C4-2B (cell line): ENCODE results near the gene MBOAT2.
"Not testable (repeated sequence)": the region's sequence is repeated elsewhere in the genome, so short reads cannot be mapped to it uniquely, and the experiment has no call there.

Experiments
- H3K27ac ChIP-seq: fragments of 450-650 bp; 2 replicates; pipeline ENCODE4 v1.5.1; 2017
- ZFX ChIP-seq: fragments of 450-650 bp; IDR thresholded peaks from 2 replicates; pipeline ENCODE4 v1.6.1; 2017
- TF ChIP-seq, protein P1 (sequence below): fragments of 450-650 bp; conservative IDR thresholded peaks from 2 replicates; pipeline ENCODE4 v1.5.1; 2017; ENCODE audit warnings: mild to moderate bottlenecking

MBOAT2 gene

DNA sequence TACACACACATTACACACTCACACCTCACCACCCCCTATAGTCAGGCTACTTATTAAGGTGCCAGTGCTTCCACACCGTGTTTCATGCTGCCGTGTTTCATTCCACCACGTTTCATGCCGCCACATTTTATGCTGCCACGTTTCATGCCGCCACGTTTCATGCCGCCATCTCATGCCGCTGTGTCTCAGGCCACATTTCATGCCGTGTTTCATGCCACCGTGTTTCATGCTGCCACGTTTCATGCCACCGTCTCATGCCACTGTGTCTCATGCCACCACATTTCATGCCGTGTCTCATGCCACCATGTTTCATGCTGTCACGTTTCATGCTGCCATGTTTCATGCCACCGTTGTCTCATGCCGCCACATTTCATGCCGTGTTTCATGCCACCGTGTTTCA, 65.1 kb downstream of the MBOAT2 start:
- TF ChIP-seq, protein P1, sequence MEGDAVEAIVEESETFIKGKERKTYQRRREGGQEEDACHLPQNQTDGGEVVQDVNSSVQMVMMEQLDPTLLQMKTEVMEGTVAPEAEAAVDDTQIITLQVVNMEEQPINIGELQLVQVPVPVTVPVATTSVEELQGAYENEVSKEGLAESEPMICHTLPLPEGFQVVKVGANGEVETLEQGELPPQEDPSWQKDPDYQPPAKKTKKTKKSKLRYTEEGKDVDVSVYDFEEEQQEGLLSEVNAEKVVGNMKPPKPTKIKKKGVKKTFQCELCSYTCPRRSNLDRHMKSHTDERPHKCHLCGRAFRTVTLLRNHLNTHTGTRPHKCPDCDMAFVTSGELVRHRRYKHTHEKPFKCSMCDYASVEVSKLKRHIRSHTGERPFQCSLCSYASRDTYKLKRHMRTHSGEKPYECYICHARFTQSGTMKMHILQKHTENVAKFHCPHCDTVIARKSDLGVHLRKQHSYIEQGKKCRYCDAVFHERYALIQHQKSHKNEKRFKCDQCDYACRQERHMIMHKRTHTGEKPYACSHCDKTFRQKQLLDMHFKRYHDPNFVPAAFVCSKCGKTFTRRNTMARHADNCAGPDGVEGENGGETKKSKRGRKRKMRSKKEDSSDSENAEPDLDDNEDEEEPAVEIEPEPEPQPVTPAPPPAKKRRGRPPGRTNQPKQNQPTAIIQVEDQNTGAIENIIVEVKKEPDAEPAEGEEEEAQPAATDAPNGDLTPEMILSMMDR, result no peak
- no peak overlapping the region for H3K27ac ChIP-seq

DNA sequence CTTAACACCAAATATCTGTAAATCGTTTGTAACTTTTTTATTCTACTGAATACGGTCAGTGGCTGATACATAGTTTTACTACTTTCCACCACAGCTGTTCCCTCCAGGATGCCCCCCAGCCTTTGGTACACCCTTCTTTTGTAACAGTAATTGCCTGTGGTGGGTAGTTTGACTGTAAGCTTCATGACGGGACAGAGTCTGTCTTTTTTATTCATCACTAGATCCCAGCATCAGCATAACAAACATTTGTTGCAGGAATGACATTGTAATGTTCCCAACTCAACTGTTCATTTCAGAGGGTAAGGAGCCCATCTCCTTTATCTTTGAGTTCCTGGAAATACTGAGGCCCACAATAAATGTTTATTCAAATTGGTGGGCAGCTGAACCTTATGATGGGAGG, 67.5 kb downstream of the MBOAT2 start:
- no peak for TF ChIP-seq ZFX
- TF ChIP-seq, protein P1, result no peak
- H3K27ac ChIP-seq, result no peak overlapping the region

DNA sequence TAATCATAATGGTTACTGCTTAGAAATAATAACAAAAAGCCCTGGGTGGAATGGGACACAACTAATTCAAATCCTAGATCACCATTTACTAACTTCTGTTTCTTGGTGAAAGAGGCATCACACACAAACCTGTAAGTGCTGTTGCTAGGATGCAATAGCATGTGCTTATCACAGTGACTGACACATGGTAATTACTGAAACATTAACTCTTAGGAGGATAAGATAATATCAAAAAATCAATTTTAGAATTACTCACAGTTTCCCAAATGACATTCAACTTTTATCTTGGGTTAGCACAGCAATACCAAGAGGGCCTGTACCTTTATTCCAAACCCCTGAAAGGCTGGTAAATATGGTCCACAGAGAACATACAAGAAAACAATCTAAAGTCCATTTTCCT, 69.1 kb downstream of the MBOAT2 start:
- no peak for TF ChIP-seq ZFX
- TF ChIP-seq, protein P1, result no peak
- no peak overlapping the region for H3K27ac ChIP-seq

DNA sequence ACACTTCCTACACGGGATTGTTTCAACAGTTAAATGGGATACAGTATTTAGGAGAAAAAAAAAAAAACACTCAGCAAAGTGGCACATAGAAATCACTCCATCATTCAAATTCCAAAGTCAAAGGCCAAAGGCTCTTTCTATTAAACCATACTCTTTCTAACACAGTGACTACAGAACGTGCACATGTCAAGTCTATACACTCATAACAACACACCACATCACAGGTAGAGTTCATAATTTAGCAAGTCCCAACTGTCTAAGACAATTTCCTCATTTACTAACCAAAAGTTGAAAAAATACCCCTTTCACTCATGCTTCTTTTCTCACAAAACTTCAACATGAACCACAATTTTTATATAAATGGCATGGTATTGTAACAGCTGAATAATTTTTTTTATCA, 70.8 kb downstream of the MBOAT2 start:
- H3K27ac ChIP-seq, result no peak overlapping the region

DNA sequence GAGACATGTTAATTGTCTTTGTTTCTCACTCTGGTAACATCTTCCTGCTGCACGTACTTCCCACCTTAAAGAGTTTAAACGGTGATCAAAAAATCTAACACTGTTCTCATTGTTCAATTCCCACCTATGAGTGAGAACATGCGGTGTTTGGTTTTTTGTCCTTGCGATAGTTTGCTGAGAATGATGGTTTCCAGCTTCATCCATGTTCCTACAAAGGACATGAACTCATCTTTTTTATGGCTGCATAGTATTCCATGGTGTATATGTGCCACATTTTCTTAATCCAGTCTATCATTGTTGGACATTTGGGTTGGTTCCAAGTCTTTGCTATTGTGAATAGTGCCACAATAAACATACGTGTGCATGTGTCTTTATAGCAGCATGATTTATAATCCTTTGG, 73.3 kb downstream of the MBOAT2 start:
- H3K27ac ChIP-seq, result not testable (repeated sequence)

More for the DNA sequence above, 70.8 kb downstream of the MBOAT2 start:
- TF ChIP-seq, protein P1, result no peak
- TF ChIP-seq ZFX, result no peak

DNA sequence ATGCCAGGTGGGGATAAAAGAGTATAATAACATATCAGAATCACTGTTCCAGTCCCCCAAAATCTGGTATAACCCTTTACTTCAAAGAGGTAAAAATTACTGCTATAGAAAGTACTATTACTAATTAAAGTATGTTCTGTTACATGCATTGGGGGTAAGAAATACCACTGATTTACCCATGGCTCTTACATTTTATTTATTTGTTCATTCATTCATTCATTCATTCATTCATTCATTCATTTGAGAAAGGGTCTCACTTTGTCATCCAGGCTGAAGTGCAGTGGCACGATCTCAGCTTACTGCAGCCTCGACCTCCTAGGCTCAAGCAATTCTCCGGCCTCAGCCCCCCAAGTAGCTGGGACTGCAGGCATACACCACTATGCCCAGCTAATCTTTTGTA, 74.4 kb downstream of the MBOAT2 start:
- TF ChIP-seq, protein P1, result no peak
- TF ChIP-seq ZFX, result no peak
- H3K27ac ChIP-seq, result no peak overlapping the region

DNA sequence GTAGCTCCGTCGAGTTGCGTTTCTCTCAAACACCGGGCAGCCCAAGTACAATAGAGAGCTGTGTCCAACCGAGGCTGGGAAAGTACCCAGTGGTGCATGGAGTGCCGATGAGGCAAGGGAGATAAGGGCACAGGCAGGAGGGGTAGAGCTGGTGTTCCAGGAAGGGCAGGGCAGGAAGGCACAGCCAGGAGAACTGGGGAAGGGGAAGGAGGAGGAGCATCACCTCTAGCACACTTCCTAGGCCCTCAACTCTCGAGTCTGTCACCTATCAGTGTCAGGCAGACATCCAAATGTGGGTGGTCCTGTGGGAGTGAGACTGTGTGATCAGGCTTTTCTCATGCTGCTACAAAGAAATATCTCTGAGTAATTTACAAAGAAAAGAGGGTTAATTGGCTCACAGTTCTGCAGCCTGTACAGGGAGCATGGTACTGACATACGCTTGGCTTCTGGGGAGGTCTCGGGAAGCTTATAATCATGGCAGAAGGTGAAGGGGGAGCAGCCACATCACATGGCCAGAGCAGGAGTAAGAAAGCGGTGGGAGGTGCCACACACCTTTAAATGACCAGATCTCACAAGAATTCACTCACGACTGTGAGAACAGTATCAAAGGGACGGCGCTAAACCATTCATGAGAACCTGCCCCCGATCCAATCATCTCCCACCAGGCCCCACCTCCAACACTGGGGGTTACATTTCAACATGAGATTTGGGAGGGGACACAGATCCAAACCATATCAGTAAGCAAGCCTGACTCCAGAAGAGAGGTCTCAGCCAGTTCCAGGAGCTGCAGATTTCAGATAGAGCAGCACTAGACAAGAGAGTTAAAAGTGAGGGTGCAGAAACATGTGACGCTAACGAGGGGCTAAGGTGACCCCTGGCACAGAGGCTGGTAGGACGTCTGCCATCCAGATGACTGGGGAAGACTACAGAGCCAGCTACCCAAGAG, 75.7 kb downstream of the MBOAT2 start:
- no peak for TF ChIP-seq ZFX
- TF ChIP-seq, protein P1, result no peak
- no peak overlapping the region for H3K27ac ChIP-seq

DNA sequence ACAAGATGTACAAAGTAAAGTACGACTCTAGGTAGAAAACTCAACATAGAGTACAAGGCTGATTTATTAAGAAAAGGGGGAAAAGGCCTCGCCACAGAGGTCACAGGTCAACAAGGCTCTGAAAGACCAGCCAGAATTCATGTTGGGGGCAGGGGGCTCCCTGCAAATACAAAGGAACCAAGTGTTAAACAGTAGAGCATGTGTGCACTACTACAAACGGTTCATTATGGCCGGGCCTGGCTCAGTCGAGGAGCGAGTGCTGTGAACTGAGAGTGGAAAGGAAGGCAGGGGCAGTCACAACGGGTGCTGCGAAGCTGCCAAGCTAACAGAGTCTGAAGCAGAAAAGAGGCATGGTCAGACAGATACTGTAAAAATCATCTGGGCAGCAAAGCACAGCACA, 77.1 kb downstream of the MBOAT2 start:
- peak overlapping the region; percentile 25; the same call in 1 of the 2 replicates for H3K27ac ChIP-seq

More for the DNA sequence above, 77.1 kb downstream of the MBOAT2 start:
- TF ChIP-seq, protein P1, result no peak
- TF ChIP-seq ZFX, result no peak
